PC-3 (cell line): Measurements from ENCODE around the gene ALX4. TPM values are rescaled to one million over a fixed set of nuclear protein-coding genes. Genes with fewer than 3 reads are reported as not detected.
A peak's percentile ranks its signal among the peaks of the same experiment; 100 is the strongest.

ENCODE experiments used
- ATAC-seq: fragments of 200-7000 bp; cut with Tn5 transposase; 2 replicates; pipeline ENCODE4 v1.9.1; 2020; ENCODE audit warnings: mild to moderate bottlenecking, moderate library complexity
- BruUV-seq: library from RNA; stranded (reverse); fragments of 400-500 nt; replicated peaks from 2 replicates; lab custom pipeline; 2021; lab: Mats Ljungman, UMichigan
- CTCF ChIA-PET: fragments of 300-600 bp; sonication (Branson Sonifier 250); formaldehyde crosslinking; loops from one replicate; lab custom pipeline; 2022; ENCODE audit warnings: antibody characterized with exemption; lab: Charles Lee
- POLR2A ChIA-PET: fragments of 300-600 bp; sonication (Branson Sonifier 250); formaldehyde crosslinking; loops from one replicate; lab custom pipeline; 2022; ENCODE audit warnings: antibody characterized with exemption; ENCODE audit not compliant: unreplicated experiment; lab: Charles Lee
- DNase-seq: peaks from one replicate; pipeline ENCODE4 v3.0.0-alpha.2; 2015
- H2AFZ ChIP-seq: fragments of 300-600 bp; sonication (generic); 2 replicates; pipeline ENCODE4 v1.6.0; 2016; ENCODE audit warnings: antibody characterized with exemption, low read length
- H3F3A ChIP-seq: fragments of 300-600 bp; sonication (generic); one replicate; pipeline ENCODE4 v1.6.0; 2017; ENCODE audit warnings: antibody characterized with exemption, low read length, control low read depth, mild to moderate bottlenecking; ENCODE audit not compliant: unreplicated experiment
- H3K27ac ChIP-seq: fragments of 300-600 bp; sonication (generic); 2 replicates; pipeline ENCODE4 v1.5.1; 2016; ENCODE audit warnings: mild to moderate bottlenecking, low read length
- H3K27me3 ChIP-seq: fragments of 300-600 bp; sonication (generic); 2 replicates; pipeline ENCODE4 v1.6.1; 2016; ENCODE audit warnings: low read length, mixed read lengths
- H3K36me3 ChIP-seq: fragments of 300-600 bp; sonication (generic); 2 replicates; pipeline ENCODE4 v1.6.1; 2016; ENCODE audit warnings: low read depth, mixed run types, low read length, mixed read lengths
- H3K4me1 ChIP-seq: fragments of 300-600 bp; sonication (generic); 2 replicates; pipeline ENCODE4 v1.5.1; 2016; ENCODE audit warnings: low read length; ENCODE audit not compliant: insufficient read depth
- H3K4me2 ChIP-seq: fragments of 300-600 bp; sonication (generic); 2 replicates; pipeline ENCODE4 v1.6.0; 2016; ENCODE audit warnings: low read length
- H3K4me3 ChIP-seq: fragments of 300-600 bp; sonication (generic); 2 replicates; pipeline ENCODE4 v1.5.1; 2016; ENCODE audit warnings: mild to moderate bottlenecking, low read length, mixed read lengths
- H3K79me2 ChIP-seq: fragments of 300-600 bp; sonication (generic); 2 replicates; pipeline ENCODE4 v1.6.1; 2017; ENCODE audit warnings: low read length, mixed read lengths
- H3K9ac ChIP-seq: fragments of 300-600 bp; sonication (generic); 2 replicates; pipeline ENCODE4 v1.6.0; 2016; ENCODE audit warnings: mild to moderate bottlenecking, low read length
- H3K9me2 ChIP-seq: fragments of 300-600 bp; sonication (generic); replicated peaks from 2 replicates; pipeline ENCODE4 v1.6.1; 2016; ENCODE audit warnings: mixed run types, low read length, mixed read lengths
- H3K9me3 ChIP-seq: fragments of 300-600 bp; sonication (generic); 2 replicates; pipeline ENCODE4 v1.6.1; 2016; ENCODE audit warnings: low read length, mixed read lengths
- H4K20me1 ChIP-seq: fragments of 300-600 bp; sonication (generic); 2 replicates; pipeline ENCODE4 v1.6.1; 2016; ENCODE audit warnings: low read length, mixed read lengths
- EZH2 ChIP-seq: fragments of 300-600 bp; sonication (generic); IDR thresholded peaks from one replicate; pipeline ENCODE4 v1.6.1; 2017; ENCODE audit warnings: antibody characterized with exemption, mild to moderate bottlenecking, low read length; ENCODE audit not compliant: unreplicated experiment
- EZH2phosphoT487 ChIP-seq: fragments of 300-600 bp; sonication (generic); IDR thresholded peaks from 2 replicates; pipeline ENCODE4 v1.6.1; 2018; ENCODE audit warnings: mild to moderate bottlenecking, antibody characterized with exemption, low read length, borderline replicate concordance
- intact Hi-C: fragments of 100-400 bp; cut with micrococcal nuclease; formaldehyde crosslinking; loops from 2 replicates; pipeline ENCODE4 v1.9.0; 2023
- total RNA-seq: library from RNA; depleted of rRNA; stranded (reverse); fragments of >200 nt; gene quantifications from 2 replicates; pipeline ENCODE4 v1.2.3, GENCODE V29; 2014
- TF ChIP-seq, protein P1 (sequence below): fragments of 300-600 bp; sonication (generic); conservative IDR thresholded peaks from 2 replicates; pipeline ENCODE4 v1.5.1; 2017; ENCODE audit warnings: antibody characterized with exemption, low read depth, mild to moderate bottlenecking, low read length

Gene ALX4
- total RNA-seq, 1 experiment from 2014 or later = not detected

DNA sequence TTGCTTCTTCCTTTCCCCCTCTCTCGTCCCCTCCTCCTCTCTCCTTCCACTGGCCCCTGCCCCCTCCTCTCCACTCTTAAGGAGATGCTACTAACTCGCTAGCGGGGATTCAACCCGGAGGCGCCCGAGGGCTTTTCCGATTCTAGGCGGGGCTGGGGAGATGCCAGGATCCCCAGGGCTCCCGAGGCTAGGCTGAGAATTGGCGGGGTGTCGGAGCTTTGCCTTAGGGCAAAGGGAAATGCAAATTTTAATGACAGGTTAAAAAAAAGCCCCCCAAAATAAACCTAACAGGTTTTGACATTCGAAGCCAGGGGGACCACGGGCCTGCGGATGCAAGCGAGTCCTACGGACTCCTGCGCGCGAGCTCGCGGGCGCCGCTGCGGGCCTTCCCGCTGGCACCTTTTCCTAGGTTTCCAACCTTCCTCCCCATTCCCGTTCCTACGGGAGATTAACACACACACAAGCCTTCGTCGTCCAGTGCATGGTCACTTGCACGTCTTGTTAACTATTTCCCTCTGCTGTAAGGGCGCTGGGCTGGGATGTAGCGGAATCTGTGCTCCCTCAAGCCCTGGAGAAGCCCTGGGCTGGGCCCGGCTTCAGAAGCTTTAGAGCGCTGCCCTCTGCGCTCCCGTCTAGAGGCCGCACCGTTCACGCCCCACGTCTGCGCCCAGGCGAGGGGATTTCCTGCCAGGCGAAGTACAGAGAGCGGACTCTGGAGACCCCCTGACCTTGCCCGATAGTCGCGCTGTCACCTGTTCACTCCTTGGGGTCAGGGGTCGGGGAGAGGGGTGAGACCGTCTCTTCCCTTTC lies 729 bp upstream of the ALX4 start:
- TF ChIP-seq EZH2phosphoT487 = peak; percentile 72
- TF ChIP-seq, protein P1, sequence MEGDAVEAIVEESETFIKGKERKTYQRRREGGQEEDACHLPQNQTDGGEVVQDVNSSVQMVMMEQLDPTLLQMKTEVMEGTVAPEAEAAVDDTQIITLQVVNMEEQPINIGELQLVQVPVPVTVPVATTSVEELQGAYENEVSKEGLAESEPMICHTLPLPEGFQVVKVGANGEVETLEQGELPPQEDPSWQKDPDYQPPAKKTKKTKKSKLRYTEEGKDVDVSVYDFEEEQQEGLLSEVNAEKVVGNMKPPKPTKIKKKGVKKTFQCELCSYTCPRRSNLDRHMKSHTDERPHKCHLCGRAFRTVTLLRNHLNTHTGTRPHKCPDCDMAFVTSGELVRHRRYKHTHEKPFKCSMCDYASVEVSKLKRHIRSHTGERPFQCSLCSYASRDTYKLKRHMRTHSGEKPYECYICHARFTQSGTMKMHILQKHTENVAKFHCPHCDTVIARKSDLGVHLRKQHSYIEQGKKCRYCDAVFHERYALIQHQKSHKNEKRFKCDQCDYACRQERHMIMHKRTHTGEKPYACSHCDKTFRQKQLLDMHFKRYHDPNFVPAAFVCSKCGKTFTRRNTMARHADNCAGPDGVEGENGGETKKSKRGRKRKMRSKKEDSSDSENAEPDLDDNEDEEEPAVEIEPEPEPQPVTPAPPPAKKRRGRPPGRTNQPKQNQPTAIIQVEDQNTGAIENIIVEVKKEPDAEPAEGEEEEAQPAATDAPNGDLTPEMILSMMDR = no peak
- H3K4me2 ChIP-seq = no peak overlapping the region
- no peaks in the 10 kb centered on the region for H3F3A ChIP-seq
- no peaks in the 10 kb centered on the region for H3K4me1 ChIP-seq
- H3K36me3 ChIP-seq = no peaks in the 10 kb centered on the region
- no peaks in the 10 kb centered on the region for H4K20me1 ChIP-seq
- ChIA-PET CTCF (no interaction called here), POLR2A (no interaction called here)
- H3K27ac ChIP-seq = no peak overlapping the region
- no peak overlapping the region for H3K4me3 ChIP-seq
- intact Hi-C loops = no loop called here
- H3K9me2 ChIP-seq = no peaks in the 10 kb centered on the region
- BruUV-seq = no TSS peak
- no peak overlapping the region for H3K9ac ChIP-seq
- H3K9me3 ChIP-seq = no peaks in the 10 kb centered on the region
- ATAC-seq (no peak), DNase-seq (no peak)
- peaks cover 71% of the 10 kb centered on the region for H3K27me3 ChIP-seq
- no peaks in the 10 kb centered on the region for H3K79me2 ChIP-seq
- H2AFZ ChIP-seq = no peak overlapping the region

DNA sequence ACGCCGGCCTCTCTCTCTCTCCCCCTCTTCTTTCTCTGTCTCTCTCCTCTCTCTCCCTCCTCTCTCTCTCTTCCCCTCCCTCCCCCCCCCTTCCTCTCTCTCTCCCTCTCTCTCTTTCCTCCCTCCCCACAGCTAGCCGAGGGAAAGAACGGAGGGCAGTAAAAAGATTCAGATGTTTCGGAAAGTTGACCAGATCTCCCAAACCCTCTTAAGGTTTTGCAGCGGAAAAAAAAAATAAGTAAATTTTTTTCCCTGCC lies 195 bp upstream of the ALX4 start:
- peaks cover 65% of the 10 kb centered on the region for H3K27me3 ChIP-seq
- H3K79me2 ChIP-seq = no peaks in the 10 kb centered on the region
- no peaks in the 10 kb centered on the region for H4K20me1 ChIP-seq
- H2AFZ ChIP-seq = no peak overlapping the region
- BruUV-seq = no TSS peak
- no peaks in the 10 kb centered on the region for H3K36me3 ChIP-seq
- H3K4me1 ChIP-seq = no peaks in the 10 kb centered on the region
- H3K9me3 ChIP-seq = no peaks in the 10 kb centered on the region
- no peak overlapping the region for H3K27ac ChIP-seq
- peak overlapping the region; percentile 72 for H3K4me2 ChIP-seq
- ChIA-PET POLR2A (no interaction called here), CTCF (no interaction called here)
- intact Hi-C loops = no loop called here
- ATAC-seq (no peak), DNase-seq (no peak)
- H3F3A ChIP-seq = no peaks in the 10 kb centered on the region
- no peak overlapping the region for H3K9ac ChIP-seq
- H3K9me2 ChIP-seq = no peaks in the 10 kb centered on the region
- TF ChIP-seq, protein P1 = no peak
- TF ChIP-seq EZH2 (no peak), EZH2phosphoT487 (no peak)
- H3K4me3 ChIP-seq = no peak overlapping the region; the same call in 1 of the 2 replicates

DNA sequence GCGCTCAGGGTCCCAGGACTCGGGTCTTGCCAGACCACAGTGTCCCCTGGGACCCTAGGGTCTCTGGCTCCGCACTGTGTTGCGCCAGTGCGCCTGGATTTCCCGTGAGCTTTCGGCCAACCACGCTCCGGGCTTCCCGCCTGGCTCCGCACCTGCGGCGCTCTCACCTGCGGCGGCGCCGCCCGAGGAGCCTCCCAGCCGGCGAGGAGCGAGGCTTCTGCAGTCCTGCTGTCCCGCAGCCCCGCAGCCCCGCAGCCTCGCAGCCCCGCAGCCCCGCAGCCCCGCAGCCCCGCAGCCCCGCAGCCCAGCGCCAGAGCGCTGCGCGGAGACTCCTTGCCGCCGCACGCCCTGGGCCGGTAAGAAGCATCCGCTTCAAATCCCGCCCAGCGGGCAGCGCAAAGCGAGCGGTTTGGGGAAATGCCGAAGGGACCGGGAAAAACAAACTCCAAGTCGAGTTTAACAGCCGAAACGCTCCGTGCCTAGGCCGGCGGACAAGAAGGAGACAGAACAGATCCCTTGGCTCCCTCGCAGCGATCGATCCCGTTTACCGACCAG lies 939 bp downstream of the ALX4 start:
- no peak for ATAC-seq
- Histone ChIP-seq H4K20me1 (no peaks in the 10 kb centered on the region), H3K9me2 (no peaks in the 10 kb centered on the region), H3K4me3 (peak overlapping the region; percentile 54; the same call in 1 of the 2 replicates), H3K79me2 (no peaks in the 10 kb centered on the region), H3K4me1 (no peaks in the 10 kb centered on the region), H3K27ac (no peak overlapping the region), H3K36me3 (no peaks in the 10 kb centered on the region), H3K9me3 (no peaks in the 10 kb centered on the region), H3F3A (no peaks in the 10 kb centered on the region), H3K9ac (no peak overlapping the region), H2AFZ (0 out of 2 replicates have a peak overlapping the region, but pooled peaks have one; percentile 38), H3K27me3 (peaks cover 55% of the 10 kb centered on the region), H3K4me2 (peak overlapping the region; percentile 72; the same call in 1 of the 2 replicates)
- BruUV-seq = no TSS peak
- no peak for DNase-seq
- intact Hi-C loops = no loop called here
- TF ChIP-seq EZH2 = no peak
- TF ChIP-seq EZH2phosphoT487 = no peak
- TF ChIP-seq, protein P1 = no peak
- CTCF ChIA-PET = no interaction called here
- POLR2A ChIA-PET = no interaction called here
